SK-N-SH (cell line): Measurements from ENCODE around the gene CYP3A5. TPM values are rescaled to one million over a fixed set of nuclear protein-coding genes. Genes with fewer than 3 reads are reported as not detected.

ENCODE experiments used
- CTCF ChIA-PET: fragments of 300-600, 350-600 bp; formaldehyde crosslinking; extraction: SDS; loops from one replicate; lab custom pipeline; 2021; lab: Yijun Ruan, JAX
- POLR2A ChIA-PET: fragments of 350-600 bp; sonication (Branson Sonifier 250); formaldehyde crosslinking; extraction: SDS; loops from one replicate; lab custom pipeline; 2020; ENCODE audit warnings: antibody characterized with exemption, inconsistent platforms; lab: Yijun Ruan, JAX
- DNase-seq: peaks from one replicate; pipeline ENCODE4 v3.0.0; 2012
- H2AFZ ChIP-seq: fragments of 200-600 bp; sonication (generic); 2 replicates; pipeline ENCODE4 v1.8.1; 2016; ENCODE audit warnings: antibody characterized with exemption, mild to moderate bottlenecking, low read depth
- H3F3A ChIP-seq: fragments of 200-600 bp; sonication (generic); replicated peaks from 2 replicates; pipeline ENCODE3; 2016; ENCODE audit warnings: antibody characterized with exemption, mild to moderate bottlenecking; ENCODE audit not compliant: insufficient read depth
- H3K27ac ChIP-seq, 2 experiments: fragments of 200-500 bp in 1 of 2; fragments of 200-600 bp in 1 of 2; sonication (Bioruptor generic) in 1 of 2; sonication (generic), shearing (Covaris generic) in 1 of 2; 2 replicates each; pipeline versions ENCODE4 v1.5.1 to v1.6.1; 2014 to 2016; ENCODE audit warnings: low read depth in 2 of 2, inconsistent platforms in 1 of 2, low read length in 1 of 2, mild to moderate bottlenecking in 1 of 2, mixed read lengths in 1 of 2
- H3K27me3 ChIP-seq: fragments of 200-600 bp; sonication (generic), shearing (Covaris generic); 2 replicates; pipeline ENCODE4 v1.6.1; 2016; ENCODE audit warnings: mixed run types; ENCODE audit not compliant: insufficient read depth
- H3K36me3 ChIP-seq, 2 experiments: fragments of 200-500 bp in 1 of 2; fragments of 200-600 bp in 1 of 2; sonication (Bioruptor generic) in 1 of 2; sonication (generic) in 1 of 2; replicated peaks in 1 of 2; 2 replicates each; pipeline versions ENCODE3 to v1.5.1; 2014 to 2016; ENCODE audit warnings: low read length in 1 of 2, mild to moderate bottlenecking in 1 of 2; ENCODE audit not compliant: insufficient read depth in 2 of 2, control insufficient read depth in 1 of 2
- H3K4me1 ChIP-seq, 2 experiments: fragments of 200-500 bp in 1 of 2; fragments of 200-600 bp in 1 of 2; sonication (Bioruptor generic) in 1 of 2; sonication (generic), shearing (Covaris generic) in 1 of 2; 2 replicates each; pipeline versions ENCODE4 v1.5.1 to v1.6.1; 2014 to 2016; ENCODE audit warnings: low read depth in 1 of 2, low read length in 1 of 2, mixed run types in 1 of 2; ENCODE audit not compliant: insufficient read depth in 2 of 2, control insufficient read depth in 1 of 2
- H3K4me2 ChIP-seq: fragments of 200-600 bp; sonication (generic), shearing (Covaris generic); 2 replicates; pipeline ENCODE4 v1.6.1; 2017; ENCODE audit warnings: mixed run types
- H3K4me3 ChIP-seq, 2 experiments: fragments of 200-500 bp in 1 of 2; fragments of 200-600 bp in 1 of 2; sonication (Bioruptor generic) in 1 of 2; sonication (generic), shearing (Covaris generic) in 1 of 2; 2 replicates each; pipeline versions ENCODE4 v1.5.1 to v1.8.1; 2014 to 2016; ENCODE audit warnings: low read depth in 2 of 2, inconsistent platforms in 1 of 2, low read length in 1 of 2, mild to moderate bottlenecking in 1 of 2, mixed read lengths in 1 of 2, moderate library complexity in 1 of 2
- H3K79me2 ChIP-seq: fragments of 200-600 bp; sonication (generic); 2 replicates; pipeline ENCODE4 v1.8.1; 2017; ENCODE audit warnings: mild to moderate bottlenecking; ENCODE audit not compliant: insufficient read depth
- H3K9ac ChIP-seq: fragments of 200-600 bp; sonication (generic); 2 replicates; pipeline ENCODE4 v1.6.1; 2017; ENCODE audit warnings: mixed run types
- H3K9me2 ChIP-seq: fragments of 200-600 bp; sonication (generic); 2 replicates; pipeline ENCODE4 v1.6.1; 2017; ENCODE audit warnings: mixed run types
- H3K9me3 ChIP-seq: fragments of 200-600 bp; sonication (generic); 2 replicates; pipeline ENCODE4 v1.6.1; 2017; ENCODE audit warnings: mixed run types, mild to moderate bottlenecking, moderate library complexity
- H4K20me1 ChIP-seq: fragments of 200-600 bp; sonication (generic); 2 replicates; pipeline ENCODE4 v1.6.1; 2017; ENCODE audit warnings: mild to moderate bottlenecking, mixed run types; ENCODE audit not compliant: insufficient read depth
- CHD2 ChIP-seq: fragments of 150-350 bp; IDR thresholded peaks from 2 replicates; pipeline ENCODE4 v1.6.1; 2018; ENCODE audit warnings: low read length; ENCODE audit not compliant: partially characterized antibody
- EP300 ChIP-seq, 2 experiments: IDR thresholded peaks; 2 replicates each; pipeline versions ENCODE4 v1.4.0 to v1.6.1; 2012; ENCODE audit warnings: borderline replicate concordance in 1 of 2, low read depth in 1 of 2, low read length in 1 of 2
- EZH2phosphoT487 ChIP-seq: fragments of 200-600 bp; sonication (generic); IDR thresholded peaks from 2 replicates; pipeline ENCODE4 v1.6.1; 2017; ENCODE audit warnings: low read depth, mixed run types, mild to moderate bottlenecking, antibody characterized with exemption, moderate library complexity, borderline replicate concordance
- FOXJ3 ChIP-seq: sonication (generic); formaldehyde crosslinking; IDR thresholded peaks from 2 replicates; pipeline ENCODE4 v1.5.1; 2020; ENCODE audit warnings: mild to moderate bottlenecking, missing genetic modification reagents
- FOXM1 ChIP-seq: IDR thresholded peaks from 2 replicates; pipeline ENCODE4 v1.4.0; 2012; ENCODE audit warnings: low read depth, mild to moderate bottlenecking
- GABPA ChIP-seq: IDR thresholded peaks from 2 replicates; pipeline ENCODE4 v1.4.0; 2012; ENCODE audit warnings: low read depth, mild to moderate bottlenecking
- GATA2 ChIP-seq: sonication (generic); formaldehyde crosslinking; IDR thresholded peaks from 2 replicates; pipeline ENCODE4 v1.5.0; 2020; ENCODE audit warnings: mild to moderate bottlenecking, missing genetic modification reagents
- JUND ChIP-seq: IDR thresholded peaks from 2 replicates; pipeline ENCODE4 v1.4.0; 2012
- MAX ChIP-seq: IDR thresholded peaks from 2 replicates; pipeline ENCODE4 v1.4.0; 2012; ENCODE audit warnings: low read depth
- NRF1 ChIP-seq: IDR thresholded peaks from 2 replicates; pipeline ENCODE4 v1.6.1; 2012; ENCODE audit warnings: low read depth, mild to moderate bottlenecking, low read length
- POLR2AphosphoS5 ChIP-seq: IDR thresholded peaks from 2 replicates; pipeline ENCODE4 v1.6.1; 2012; ENCODE audit warnings: low read depth, low read length
- RCOR1 ChIP-seq: fragments of 150-350 bp; IDR thresholded peaks from 2 replicates; pipeline ENCODE4 v1.6.1; 2017; ENCODE audit warnings: antibody characterized with exemption, low read length
- RXRA ChIP-seq: IDR thresholded peaks from 2 replicates; pipeline ENCODE4 v1.4.0; 2012; ENCODE audit warnings: low read depth, mild to moderate bottlenecking, borderline replicate concordance
- SIN3A ChIP-seq: IDR thresholded peaks from 2 replicates; pipeline ENCODE4 v1.6.1; 2012; ENCODE audit warnings: low read depth, mild to moderate bottlenecking, low read length, moderate library complexity, borderline replicate concordance
- SMC3 ChIP-seq: IDR thresholded peaks from 2 replicates; pipeline ENCODE4 v1.6.1; 2012; ENCODE audit warnings: low read depth, low read length, improper control_type of control experiment
- TCF12 ChIP-seq: IDR thresholded peaks from 2 replicates; pipeline ENCODE4 v1.4.0; 2012
- TEAD4 ChIP-seq: IDR thresholded peaks from 2 replicates; pipeline ENCODE4 v1.4.0; 2012; ENCODE audit warnings: mild to moderate bottlenecking, borderline replicate concordance; ENCODE audit not compliant: insufficient read depth
- USF1 ChIP-seq: IDR thresholded peaks from 2 replicates; pipeline ENCODE4 v1.4.0; 2012; ENCODE audit warnings: low read depth, borderline replicate concordance
- YY1 ChIP-seq: IDR thresholded peaks from 2 replicates; pipeline ENCODE4 v1.4.0; 2012; ENCODE audit warnings: low read depth, mild to moderate bottlenecking
- ZBTB33 ChIP-seq: IDR thresholded peaks from 2 replicates; pipeline ENCODE4 v1.4.0; 2012; ENCODE audit warnings: low read depth, borderline replicate concordance
- WGBS: methylation state at CpG from one replicate; pipeline ENCODE4 v1.1.6; 2017; ENCODE audit warnings: low lambda C conversion rate; 5-methylcytosine and 5-hydroxymethylcytosine counted together
- polyA plus RNA-seq, 3 experiments: library from polyadenylated mRNA; depleted of rRNA; stranded (reverse); fragments of >200 nt; gene quantifications; 2 replicates each; pipeline ENCODE4 v1.2.3, GENCODE V29; 2012

CYP3A5 gene
- polyA plus RNA-seq (2012; rRNA removed) = 0.25 and 0.31 TPM in 2 replicates
- 0.04 and 0.12 TPM in 2 replicates for polyA plus RNA-seq (2012; cell fraction: cytosol; rRNA removed)
- polyA plus RNA-seq (2012; cell fraction: nucleus; rRNA removed) = 0.79 and 1.6 TPM in 2 replicates

- Histone ChIP-seq H3K9ac (no peak within 1 kb of the TSS), H3K27me3 (no peaks in the 10 kb centered on the region), H2AFZ (no peak within 1 kb of the TSS), H3K27ac (no peak within 1 kb of the TSS), H3K9me2 (no peaks in the 10 kb centered on the region), H3K36me3 (no peaks in the 10 kb centered on the region), H4K20me1 (no peaks in the 10 kb centered on the region), H3K79me2 (no peaks in the 10 kb centered on the region), H3K4me3 (peak within 1 kb of the TSS in 1 of 2 experiments; percentile 18; a peak in 1 of 4 replicates), H3K4me1 (peaks cover 0 to 5% of the 10 kb centered on the region in 2 experiments; a peak in 1 of 4 replicates), H3K9me3 (no peaks in the 10 kb centered on the region), H3K4me2 (peak within 1 kb of the TSS; percentile 21), H3F3A (no peaks in the 10 kb centered on the region)
- DNase-seq = no peak
- WGBS = 17% methylated on average over 10 of the region's 10 CpGs
- no peak for TF ChIP-seq JUND
- TF ChIP-seq TCF12 = no peak
- TF ChIP-seq SMC3 = no peak
- no peak for TF ChIP-seq EP300 (IDR thresholded peaks at IDR 0.05; ENCODE audit: borderline replicate concordance in 1 of 2, low read depth in 1 of 2, low read length in 1 of 2)
- no peak for TF ChIP-seq NRF1
- no peak for TF ChIP-seq GABPA
- no peak for TF ChIP-seq MAX
- no peak for TF ChIP-seq USF1
- TF ChIP-seq RXRA = no peak
- no peak for TF ChIP-seq EZH2phosphoT487
- TF ChIP-seq FOXM1 = no peak
- no peak for TF ChIP-seq SIN3A
- TF ChIP-seq RCOR1 = no peak
- TF ChIP-seq ZBTB33 = no peak
- no peak for TF ChIP-seq CHD2
- no peak for TF ChIP-seq YY1
- no peak for TF ChIP-seq POLR2AphosphoS5
- TF ChIP-seq FOXJ3 (CRISPR knock-in tag) = no peak
- no peak for TF ChIP-seq TEAD4
- no peak for TF ChIP-seq GATA2
- CTCF ChIA-PET = interaction anchor here (0.8 to 1.4 kb wide), 3 partner anchors 8 to 63 kb away, joined by 3 to 5 read pairs (median 3); partner anchors contain the start of gene ZSCAN25
- POLR2A ChIA-PET = no interaction called here
These were observed at the start of gene CYP3A5 for GRCh38 chr7:99679400-99680191. Gene CYP3A5, minus strand, starts transcription at chr7:99679996. Its CDS starts 100 bp downstream, at chr7:99679896.
